ENCODE data around the gene ADAM17.
"Not testable (repeated sequence)": the region's sequence is repeated elsewhere in the genome, so short reads cannot be mapped to it uniquely, and the experiment has no call there.

ADAM17 gene

DNA sequence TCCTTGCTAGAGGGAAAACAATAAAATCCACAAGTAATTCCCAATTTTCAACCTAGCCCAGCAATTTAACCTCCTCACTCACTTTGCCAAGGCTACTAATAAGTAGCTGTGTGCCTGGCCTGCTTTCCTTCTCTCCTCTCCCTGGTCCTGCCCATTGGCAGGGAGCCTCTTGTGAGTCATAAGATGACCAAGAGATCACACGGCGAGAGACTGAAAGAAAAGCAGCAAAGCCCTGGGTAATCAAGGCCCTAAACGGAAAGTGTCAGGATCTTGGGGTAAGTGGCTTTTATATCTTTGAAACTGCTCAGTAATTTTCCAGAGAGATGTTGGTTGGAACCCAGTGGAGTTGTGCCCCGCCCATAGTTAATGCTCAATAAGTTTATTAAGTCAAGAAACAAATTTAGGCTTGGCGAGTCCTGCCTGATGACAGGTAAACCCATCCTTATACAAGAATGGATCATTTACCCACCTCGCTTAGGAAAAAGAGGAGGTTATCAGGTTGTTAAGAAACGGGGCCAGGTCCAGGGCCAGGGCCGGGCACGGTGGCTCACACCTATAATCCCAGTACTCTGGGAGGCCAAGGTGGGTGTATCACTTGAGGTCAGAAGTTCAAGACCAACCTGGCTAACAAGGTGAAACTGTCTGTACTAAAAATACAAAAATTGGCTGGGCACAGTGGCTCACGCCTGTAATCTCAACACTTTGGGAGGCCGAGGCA lies 10.0 kb upstream of the ADAM17 start:
- DNase-seq, result no peak

DNA sequence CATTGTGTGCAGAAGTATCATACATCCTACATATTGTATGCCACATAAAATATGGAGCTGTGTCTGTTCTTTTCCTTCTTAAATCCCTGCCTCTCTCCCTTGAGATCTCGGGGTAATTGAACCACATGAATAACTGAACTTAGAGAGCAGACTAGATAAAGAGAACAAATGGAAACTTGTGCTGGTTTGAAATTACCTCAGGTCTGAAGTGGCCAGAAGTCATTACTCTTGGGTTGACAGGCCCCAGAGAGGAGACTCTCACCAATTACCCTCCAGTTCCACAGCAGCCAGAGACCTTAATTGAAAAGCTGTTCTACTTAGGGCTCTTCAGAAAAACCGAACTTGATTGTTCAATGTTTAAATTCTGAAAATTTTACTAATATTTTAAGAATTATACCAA lies 5.0 kb upstream of the ADAM17 start:
- no peak for DNase-seq

DNA sequence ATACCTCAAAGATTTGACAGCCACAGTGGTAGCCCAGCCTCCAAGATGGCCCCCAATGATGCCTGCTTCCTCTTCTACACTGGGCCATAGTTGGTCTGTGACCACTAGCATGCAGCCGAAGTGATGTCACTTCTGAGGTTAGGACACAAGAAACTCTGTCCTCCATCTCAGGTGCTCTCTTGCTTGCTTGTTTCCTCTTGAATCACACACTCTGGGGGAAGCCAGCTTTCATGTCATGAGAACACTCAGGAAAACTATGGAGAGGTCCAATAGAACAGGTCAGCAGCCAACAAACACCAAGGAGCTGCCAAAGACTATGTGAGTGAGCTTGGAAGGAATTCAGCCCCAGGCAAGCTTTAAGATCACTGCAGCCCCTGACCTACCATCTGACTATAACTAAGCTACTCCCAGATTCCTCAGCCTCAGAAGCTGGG lies 3.3 kb upstream of the ADAM17 start:
- no peak for DNase-seq

DNA sequence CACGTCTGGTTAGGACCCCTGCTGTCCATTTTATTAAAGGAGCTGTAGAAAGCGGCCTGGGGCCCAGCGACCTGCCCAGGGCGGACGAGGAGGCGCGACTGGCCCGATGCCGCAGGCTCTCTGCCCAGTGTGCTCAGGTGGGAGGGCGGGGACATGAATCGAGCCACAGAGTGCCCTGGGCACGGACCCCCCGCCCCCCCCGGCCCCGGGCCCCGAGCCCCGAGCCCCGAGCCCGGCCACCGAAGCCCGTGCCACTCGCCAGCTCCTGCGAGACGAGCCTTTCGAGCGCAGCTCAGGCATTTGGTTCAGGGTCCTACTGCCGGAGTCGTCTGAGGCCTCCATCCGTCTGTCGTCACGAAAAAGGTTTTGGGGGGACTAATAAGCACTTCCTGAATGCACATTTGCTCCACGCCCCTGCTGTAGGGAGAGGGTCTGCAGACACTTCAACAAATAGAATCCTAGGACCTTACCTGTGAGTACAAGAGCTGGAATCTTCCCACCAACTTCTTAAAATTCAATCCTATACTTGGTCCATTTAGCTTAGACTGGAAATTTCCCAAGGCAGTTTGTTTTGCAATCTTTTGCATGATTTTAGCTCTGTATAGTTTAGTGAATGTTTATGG lies 602 bp upstream of the ADAM17 start:
- no peak for DNase-seq

DNA sequence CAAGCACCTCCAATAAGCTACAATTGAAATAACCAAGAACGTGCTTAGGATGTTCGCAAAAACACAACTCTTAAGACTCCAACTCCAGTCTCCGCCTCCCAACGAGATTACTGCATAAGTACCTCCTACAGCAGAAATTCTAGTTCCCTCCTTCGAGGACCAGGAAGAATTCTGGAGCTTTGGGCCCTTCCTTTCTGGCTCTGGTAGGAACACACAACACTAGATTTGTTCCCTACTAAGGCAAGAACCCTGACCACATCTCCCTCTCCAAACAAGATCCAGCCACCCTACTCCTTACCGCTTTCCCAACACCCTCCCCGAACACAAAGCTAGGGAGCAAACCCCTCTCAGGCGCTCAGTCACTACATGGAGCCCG lies 721 bp downstream of the ADAM17 start:
- DNase-seq, result peak; percentile 44

DNA sequence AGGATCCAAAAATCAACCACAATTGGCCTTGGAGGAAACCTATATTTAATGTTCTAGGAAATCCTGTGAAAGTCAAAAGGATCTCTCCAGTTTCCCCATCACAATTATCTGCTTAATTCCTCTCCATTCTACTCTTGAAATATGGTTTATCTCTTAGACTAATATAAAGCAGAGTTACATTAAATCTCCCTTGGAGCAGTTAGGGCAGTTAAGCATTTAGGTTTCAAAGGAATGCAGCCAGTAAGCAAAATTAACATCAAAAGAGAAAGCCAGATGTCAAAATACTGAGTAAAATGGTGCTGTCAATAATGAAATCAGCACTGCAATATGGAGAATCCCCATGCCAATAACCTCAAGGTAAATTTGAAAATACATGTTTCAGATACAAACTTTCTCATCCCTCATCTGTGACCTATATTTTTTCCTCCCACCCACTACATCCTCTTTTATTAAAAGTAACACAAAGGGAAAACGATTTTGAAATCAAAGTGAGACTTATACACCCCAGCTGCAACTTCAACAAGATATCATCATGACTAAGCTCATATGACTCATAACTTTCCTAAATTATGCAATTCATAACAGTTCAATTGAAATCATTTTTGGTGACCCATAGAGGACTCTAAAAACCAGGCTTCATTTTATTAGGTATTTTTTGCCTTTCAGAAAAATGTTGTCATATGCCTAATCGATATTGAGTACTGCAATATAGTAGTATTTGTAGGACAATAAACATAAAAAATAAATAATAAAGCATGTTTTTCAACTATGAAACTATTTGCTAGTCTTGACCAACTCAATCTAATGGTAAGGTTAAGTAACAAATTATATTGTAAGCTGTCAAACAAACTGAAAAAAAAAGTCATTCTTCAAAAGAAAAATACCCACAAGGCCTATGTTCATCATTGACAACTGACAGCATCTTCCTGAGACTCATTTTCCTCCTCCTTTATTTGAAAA lies 3.1 kb downstream of the ADAM17 start:
- DNase-seq, result no peak

DNA sequence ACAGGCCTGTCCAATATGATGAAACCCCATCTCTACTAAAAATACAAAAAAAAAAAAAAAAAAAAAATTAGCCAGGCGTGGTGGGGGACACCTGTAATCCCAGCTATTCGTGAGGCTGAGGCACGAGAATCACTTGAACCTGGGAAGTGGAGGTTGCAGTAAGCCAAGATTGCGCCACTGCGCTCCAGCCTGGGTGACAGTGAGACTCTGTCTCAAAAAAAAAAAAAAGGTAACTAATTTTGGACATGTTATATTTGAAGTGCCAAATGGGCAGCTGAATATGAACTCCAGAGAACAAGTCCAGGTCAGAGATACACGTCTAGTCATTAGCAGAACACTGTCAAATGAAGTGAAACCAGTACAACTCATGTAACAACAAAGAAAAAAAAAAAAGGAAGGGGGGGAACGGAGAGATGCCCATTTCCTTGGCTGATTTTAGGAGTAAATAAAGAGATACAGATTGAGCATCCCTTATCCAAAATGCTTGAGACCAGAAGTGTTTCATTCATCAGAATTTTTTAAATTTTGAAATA lies 4.7 kb downstream of the ADAM17 start:
- DNase-seq, result not testable (repeated sequence)

DNA sequence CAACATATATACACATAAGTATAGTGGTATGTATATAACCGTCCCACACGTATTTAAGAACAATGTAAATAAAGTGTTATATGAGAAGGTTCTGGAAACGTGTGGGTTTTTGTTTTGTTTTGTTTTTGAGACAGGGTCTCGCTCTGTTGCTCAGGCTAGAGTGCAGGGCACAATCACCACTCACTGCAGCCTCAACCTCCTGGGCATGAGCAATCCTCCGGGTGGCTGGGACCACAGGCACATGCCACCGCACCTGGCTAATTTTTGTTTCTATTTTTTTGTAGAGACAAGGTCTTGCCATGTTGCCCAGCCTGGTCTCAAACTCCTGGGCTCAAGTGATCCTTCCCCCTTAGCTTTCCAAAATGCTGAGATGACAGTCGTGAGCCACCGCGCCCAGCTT lies 6.2 kb downstream of the ADAM17 start:
- no peak for DNase-seq

DNA sequence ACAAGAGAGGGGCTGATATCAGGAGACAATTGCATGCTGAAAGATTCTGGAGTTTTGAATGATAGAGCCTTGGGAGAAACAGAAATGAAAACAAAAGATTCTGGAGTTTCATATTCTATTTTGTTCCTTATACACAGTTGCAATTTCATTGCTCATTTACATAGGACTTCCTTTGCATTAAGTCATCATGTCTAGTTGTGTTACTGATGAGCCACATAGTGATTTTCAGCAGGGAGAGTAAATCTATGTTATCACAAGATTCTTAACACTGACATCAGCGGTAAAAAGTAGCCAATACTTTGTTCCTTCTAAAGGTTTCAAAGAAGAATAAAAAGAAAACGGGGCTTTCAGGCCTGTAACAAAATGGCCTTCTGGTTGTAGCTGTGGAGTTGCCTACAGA lies 7.1 kb downstream of the ADAM17 start:
- DNase-seq, result no peak

DNA sequence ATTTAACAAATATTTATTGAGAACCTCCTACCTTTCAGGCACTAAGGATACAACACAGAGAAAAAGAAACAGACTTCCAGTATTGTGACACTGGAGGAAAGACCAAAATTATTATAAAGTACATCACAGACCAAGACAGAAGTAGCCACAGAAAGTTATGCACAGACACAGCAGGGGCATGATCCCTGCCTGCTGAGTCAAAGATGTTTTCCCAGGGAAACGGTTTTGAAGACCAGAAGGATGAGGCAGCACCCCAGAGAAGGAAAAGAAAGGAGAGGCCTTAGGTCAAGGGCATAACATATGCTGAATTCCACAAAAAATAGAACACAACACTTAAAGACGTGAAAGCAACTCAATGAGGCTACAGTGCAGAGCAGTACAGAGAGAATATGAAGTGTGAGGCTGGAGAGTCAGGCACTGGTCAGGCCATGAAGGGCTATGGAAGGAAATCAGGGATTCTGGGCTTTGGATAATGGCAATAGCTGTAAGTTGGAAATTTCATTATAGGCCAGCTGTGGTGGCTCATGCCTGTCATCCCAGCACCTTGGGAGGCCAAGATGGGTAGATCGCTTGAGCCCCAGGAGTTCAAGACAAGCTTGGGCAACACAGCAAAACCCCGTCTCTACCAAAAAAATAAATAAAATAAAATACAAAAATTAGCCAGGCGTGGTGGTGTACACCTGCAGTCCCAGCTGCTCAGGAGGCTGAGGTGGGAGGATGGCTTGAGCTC lies 8.2 kb downstream of the ADAM17 start:
- no peak for DNase-seq

DNA sequence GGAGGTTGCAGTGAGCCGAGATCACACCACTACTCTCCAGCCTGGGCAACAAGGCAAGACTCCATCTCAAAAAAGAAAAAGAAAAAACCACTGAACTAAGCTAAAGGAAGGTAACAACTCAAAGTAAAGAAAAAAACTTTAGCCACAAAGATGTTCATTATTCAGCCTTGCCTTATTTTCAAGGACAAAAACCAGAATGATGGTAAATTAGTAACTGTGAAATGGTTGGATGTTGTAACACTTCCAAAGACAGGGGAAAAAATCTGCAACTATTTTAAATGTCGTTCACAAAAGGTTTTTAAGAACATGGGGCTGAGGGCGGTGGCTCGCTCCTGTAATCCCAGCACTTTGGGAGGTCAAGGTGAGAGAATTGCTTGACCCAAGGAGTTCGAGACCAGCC lies 10.1 kb downstream of the ADAM17 start:
- DNase-seq, result no peak

DNA sequence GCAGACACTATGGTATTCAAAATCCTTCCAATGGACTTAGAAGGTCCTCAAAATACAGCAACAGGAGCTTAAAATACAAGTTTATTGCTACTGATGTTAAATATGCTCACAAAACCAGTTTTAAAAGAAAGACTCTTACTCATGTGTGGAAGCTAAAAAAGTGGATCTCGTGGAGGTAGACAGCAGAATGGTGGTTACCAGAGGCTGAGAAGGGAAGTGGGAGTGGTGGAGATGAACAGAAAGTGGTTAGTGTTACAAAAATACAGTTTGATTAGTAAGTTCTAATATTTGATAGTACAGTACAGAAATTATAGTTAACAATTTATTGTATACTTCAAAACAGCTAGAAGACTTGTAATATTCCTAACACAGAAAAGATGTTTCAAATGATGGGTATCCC lies 12.1 kb downstream of the ADAM17 start:
- DNase-seq, result no peak

DNA sequence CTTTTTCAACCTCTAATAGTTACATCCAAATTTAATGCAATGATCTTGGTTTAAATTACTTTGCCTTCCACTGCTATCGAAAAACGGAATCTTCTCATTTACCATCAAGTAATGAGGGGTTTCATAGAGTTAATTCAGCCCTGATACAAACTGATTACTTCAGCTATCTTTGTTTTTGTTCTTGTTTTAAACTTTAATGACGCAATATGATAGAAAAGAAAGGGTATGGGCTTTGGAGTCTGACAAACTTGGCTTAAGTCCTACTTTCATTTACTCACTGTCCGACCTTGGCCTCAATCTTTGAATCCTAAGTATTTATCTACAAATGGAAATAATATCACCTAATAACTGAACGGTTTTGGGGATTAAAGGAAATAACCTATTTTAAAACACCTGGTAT lies 16.1 kb downstream of the ADAM17 start:
- DNase-seq, result no peak

DNA sequence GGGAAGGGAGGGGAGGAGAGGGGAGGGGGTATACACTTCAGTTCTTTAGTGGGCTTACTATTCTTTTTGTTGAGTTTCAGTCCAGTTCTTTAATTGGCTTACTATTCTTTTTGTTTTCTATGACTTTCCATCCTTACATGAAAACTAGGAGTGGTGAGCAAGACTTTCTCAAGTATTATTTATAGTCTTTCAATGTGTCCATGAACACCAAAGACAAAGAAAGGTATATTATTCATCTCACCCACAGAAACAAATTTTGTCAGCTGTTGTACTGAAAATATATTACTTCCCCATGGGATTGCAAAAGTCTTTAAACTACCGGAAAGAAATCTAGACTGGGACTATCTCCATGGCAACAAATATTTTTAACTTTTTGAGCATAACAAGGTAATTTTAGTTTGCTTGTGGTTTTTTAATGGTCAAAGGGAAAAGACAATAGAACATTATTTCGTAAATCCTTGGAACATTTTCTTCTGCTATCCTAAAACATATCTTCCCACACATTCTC lies 17.6 kb downstream of the ADAM17 start:
- no peak for DNase-seq

DNA sequence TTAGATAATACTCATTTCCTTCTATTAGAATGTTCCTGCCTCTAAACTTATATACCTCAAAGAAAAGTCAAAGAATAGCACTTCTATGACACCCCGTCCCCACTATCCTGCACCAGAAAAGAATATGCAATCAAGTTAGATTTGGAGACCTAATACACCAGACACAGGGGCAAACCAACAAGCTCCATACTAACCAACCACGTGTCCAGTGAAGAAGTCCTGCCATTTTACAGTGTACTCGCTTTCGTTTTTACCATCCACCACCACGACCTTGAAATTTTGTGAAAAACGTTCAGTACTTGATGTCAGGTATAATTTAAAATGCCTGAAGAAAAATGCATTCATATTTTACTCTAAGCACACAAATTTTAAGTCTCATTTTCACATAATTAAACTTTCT lies 19.1 kb downstream of the ADAM17 start:
- DNase-seq, result no peak

DNA sequence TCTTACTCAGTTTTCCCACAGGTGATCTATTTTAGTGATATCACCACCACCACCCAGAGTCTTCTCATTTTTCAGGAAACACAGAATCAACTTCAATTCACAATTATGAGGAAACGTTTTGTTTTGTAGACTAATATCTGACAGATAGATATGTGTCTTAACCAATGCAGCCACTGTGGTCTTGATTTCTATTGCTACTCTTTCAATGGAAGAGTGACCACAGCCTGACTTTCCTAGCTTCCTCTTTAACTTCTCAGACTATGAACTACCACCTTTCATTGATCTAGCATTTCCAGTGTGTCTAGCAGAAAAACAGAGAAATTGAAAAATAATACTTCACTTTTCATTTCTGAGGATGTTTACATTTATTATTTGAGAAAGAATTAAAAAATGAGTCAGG lies 20.5 kb downstream of the ADAM17 start:
- no peak for DNase-seq

DNA sequence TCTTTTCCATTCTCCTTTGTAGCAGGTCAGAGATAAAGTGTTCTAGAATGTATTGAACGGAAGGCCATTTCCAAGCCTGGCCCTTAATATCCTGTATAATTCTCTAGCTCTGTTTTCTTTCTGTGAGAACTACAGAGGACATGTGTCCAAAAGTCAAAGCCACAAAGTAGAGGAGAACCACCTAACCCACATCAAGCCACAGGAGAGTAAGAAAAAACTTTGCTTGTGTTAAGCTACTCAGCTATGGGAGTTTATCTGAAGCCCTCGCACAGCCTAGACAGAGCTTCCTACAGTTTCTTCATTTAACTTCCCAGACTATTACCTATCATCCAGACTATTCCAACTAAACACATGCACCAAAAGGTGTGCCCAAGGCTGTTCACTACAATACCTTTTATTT lies 22.0 kb downstream of the ADAM17 start:
- DNase-seq, result no peak

DNA sequence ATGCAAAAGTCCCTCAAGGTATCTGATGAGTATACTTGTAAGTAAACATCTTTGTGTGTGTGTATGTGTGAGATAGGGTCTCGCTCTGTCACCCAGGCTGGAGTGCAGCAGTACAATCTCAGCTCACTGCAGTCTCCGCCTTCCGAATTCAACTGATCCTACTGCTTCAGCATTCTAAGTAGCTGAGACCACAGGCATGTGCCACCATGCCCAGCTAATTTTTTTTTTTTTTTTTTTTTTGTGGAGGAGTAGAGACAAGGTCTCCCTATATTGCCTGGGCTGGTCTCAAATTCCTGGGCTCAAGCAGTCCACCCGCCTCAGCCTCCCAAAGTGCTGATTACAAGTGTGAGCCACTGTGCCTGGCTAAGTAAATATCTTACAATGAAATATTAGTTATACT lies 23.2 kb downstream of the ADAM17 start:
- DNase-seq, result no peak

DNA sequence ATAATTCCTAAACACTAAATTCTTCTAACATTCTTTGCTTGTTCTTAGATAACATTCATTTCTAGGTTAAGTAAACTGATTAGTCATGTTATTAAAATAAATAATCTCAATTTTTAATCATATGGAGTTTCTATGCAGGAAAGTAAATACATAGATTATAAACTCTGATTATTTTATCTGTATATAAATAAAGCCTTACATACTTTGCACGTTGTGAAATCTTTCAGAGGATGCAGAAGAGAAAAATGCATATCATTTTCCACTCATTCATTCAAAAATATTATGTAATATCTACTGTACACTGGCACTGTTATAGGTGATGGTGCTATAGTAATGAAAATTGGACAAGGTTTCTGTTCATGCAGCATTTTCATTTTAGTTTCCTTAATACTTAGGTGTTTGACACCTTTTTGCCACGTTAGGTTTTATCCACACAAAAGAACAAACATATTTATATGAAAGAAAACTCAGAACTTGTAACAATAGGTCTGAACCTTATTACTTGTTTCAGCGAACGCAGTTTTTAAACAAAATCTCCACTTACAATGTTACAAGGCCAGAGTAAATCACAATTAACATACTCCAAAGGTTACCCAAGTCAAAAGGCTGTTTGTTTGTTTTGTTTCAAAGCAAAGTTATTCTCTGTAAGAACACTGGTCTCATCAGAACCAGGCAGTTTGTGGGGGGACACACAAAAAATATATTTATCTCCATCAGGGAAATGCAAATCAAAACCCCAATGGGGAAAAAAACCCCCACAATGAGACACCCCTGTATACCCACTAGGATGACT lies 27.4 kb downstream of the ADAM17 start:
- no peak for DNase-seq

DNA sequence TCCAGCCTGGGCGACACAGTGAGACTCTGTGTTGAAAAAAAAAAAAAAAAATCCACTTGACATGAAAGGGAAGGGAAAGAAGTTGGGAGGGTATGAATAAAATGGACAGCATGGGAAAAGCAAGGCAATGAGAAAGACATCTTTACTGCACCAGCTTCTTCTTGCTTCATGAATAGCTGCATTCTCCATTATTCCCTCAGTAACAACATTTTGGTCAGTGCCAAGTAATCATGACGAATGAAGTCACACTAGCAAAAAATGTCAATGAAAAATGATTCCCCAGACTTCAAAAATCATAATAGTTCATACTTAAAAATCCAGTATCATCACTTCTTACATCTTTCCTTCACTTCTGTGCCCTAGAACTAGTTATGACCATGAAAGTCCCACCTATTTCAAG lies 30.4 kb downstream of the ADAM17 start:
- DNase-seq, result no peak

DNA sequence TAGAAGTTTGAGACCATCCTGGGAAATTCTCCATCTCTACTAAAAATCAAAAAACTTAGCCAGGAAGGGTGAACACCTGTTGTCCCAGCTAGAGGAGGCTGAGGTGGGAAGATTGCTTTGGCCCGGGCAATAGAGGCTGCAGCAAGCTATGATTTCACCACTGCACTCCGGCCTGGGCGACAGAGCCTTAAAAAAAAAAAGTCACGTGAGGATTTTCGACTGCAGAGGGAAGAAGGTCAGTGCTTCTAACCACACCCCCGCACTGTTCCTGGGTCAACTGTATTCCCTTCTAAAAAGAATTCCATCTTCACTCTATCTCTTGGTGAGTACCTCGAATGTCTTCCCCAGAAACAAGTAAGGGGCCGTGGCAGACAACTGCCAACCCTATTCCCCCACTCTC lies 31.3 kb downstream of the ADAM17 start:
- no peak for DNase-seq

DNA sequence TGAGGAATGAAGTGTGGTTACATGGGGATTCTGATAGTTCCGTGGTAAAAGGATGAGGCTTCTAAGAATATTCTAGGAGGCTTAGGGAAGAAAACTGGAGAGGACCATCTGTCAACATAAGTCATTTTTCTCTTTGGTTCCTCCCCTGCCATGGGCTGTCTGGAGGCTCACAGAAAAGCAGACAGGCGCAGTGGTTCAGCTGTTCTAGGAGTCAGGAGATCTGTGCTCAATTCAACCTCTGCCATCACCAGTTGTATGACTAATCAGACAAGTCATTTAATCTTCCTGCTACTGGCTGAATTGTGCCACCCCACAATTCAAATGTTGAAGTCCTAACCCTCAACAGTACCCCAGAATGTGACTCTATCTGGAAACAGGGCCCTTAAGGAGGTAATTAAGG lies 36.4 kb downstream of the ADAM17 start:
- DNase-seq, result no peak
